ENCODE measurements around the gene STK32A. TPM values are rescaled to one million over a fixed set of nuclear protein-coding genes. Genes with fewer than 3 reads are reported as not detected.
A peak's percentile ranks its signal among the peaks of the same experiment; 100 is the strongest.

STK32A gene
- polyA plus RNA-seq (2012; ENCODE audit: missing spikeins), result not detected

- TF ChIP-seq POLR2AphosphoS5 (IDR thresholded peaks at IDR 0.05; ENCODE audit: low read depth, low read length) (no peak), POLR2A (IDR thresholded peaks at IDR 0.05; ENCODE audit: low read depth, low read length) (no peak), TAF1 (IDR thresholded peaks at IDR 0.05; ENCODE audit: borderline replicate concordance, low read depth, low read length) (no peak)
- no peak for FAIRE-seq
- no peak for DNase-seq (ENCODE audit: insufficient read length)
Observed at GRCh38 chr5:147234825-147235635, at the start of gene STK32A. STK32A (plus strand) TSS chr5:147235026; CDS start chr5:147239635, 4,609 bp downstream.

GRCh38 chr5:147187099-147187540 is 47.7 kb upstream of the STK32A start:
- TF ChIP-seq POLR2AphosphoS5 (IDR thresholded peaks at IDR 0.05; ENCODE audit: low read depth, low read length) (no peak), TAF1 (IDR thresholded peaks at IDR 0.05; ENCODE audit: borderline replicate concordance, low read depth, low read length) (no peak), POLR2A (IDR thresholded peaks at IDR 0.05; ENCODE audit: low read depth, low read length) (no peak)
- FAIRE-seq (no peak), DNase-seq (ENCODE audit: insufficient read length) (no peak)

GRCh38 chr5:147188200-147189108 is 46.4 kb upstream of the STK32A start:
- peak; percentile 87 for FAIRE-seq
- TF ChIP-seq POLR2AphosphoS5 (IDR thresholded peaks at IDR 0.05; ENCODE audit: low read depth, low read length) (no peak), POLR2A (IDR thresholded peaks at IDR 0.05; ENCODE audit: low read depth, low read length) (no peak), TAF1 (IDR thresholded peaks at IDR 0.05; ENCODE audit: borderline replicate concordance, low read depth, low read length) (no peak)
- DNase-seq (ENCODE audit: insufficient read length), result no peak

DNA sequence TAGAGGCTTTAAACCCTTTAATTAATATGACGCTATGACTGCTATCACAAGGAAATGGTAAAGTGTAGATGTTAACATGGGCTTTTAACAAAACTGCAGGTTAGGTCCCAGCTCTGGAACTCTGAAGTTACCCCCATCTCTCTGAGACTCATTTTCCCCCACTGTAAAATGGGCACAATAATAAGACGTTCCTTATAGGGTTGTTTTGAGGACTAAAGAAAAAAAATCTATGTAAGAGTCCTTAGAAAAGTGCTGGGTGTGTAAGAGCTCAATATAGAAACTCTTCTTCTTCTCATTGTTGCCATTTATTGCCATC is 45.8 kb upstream of the STK32A start:
- TF ChIP-seq TAF1 (IDR thresholded peaks at IDR 0.05; ENCODE audit: borderline replicate concordance, low read depth, low read length) (no peak), POLR2AphosphoS5 (IDR thresholded peaks at IDR 0.05; ENCODE audit: low read depth, low read length) (no peak), POLR2A (IDR thresholded peaks at IDR 0.05; ENCODE audit: low read depth, low read length) (no peak)
- FAIRE-seq (no peak), DNase-seq (ENCODE audit: insufficient read length) (no peak)

GRCh38 chr5:147190331-147190730 is 44.5 kb upstream of the STK32A start:
- FAIRE-seq (no peak), DNase-seq (ENCODE audit: insufficient read length) (no peak)
- no peak for TF ChIP-seq POLR2A (IDR thresholded peaks at IDR 0.05; ENCODE audit: low read depth, low read length)
- TF ChIP-seq POLR2AphosphoS5 (IDR thresholded peaks at IDR 0.05; ENCODE audit: low read depth, low read length), result no peak
- no peak for TF ChIP-seq TAF1 (IDR thresholded peaks at IDR 0.05; ENCODE audit: borderline replicate concordance, low read depth, low read length)

- TF ChIP-seq POLR2A (IDR thresholded peaks at IDR 0.05; ENCODE audit: low read depth, low read length) (no peak), POLR2AphosphoS5 (IDR thresholded peaks at IDR 0.05; ENCODE audit: low read depth, low read length) (no peak), TAF1 (IDR thresholded peaks at IDR 0.05; ENCODE audit: borderline replicate concordance, low read depth, low read length) (no peak)
- no peak for DNase-seq (ENCODE audit: insufficient read length)
- FAIRE-seq, result no peak
Observed at GRCh38 chr5:147193123-147193522, 41.7 kb upstream of the STK32A start.

DNA sequence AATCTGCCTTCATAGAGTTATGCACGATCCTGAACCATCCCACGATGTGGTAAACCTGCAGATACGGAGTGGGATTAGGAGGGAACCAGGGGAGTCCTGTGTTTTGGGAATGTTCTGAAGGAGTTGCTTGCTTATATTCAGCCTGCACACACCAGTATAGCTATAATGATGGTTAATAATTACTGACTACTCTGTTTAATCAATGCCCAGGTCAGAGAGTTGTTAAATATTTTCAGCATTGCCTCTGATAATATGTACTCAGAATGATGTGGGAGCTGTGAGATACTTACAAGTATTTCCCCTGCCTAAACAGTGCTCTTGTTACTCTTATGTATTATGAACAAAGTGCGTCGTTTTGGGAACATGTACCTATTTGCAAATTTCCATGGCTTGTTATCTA is 34.8 kb upstream of the STK32A start:
- DNase-seq (ENCODE audit: insufficient read length) (no peak), FAIRE-seq (no peak)
- TF ChIP-seq TAF1 (IDR thresholded peaks at IDR 0.05; ENCODE audit: borderline replicate concordance, low read depth, low read length) (no peak), POLR2AphosphoS5 (IDR thresholded peaks at IDR 0.05; ENCODE audit: low read depth, low read length) (no peak), POLR2A (IDR thresholded peaks at IDR 0.05; ENCODE audit: low read depth, low read length) (no peak)

DNA sequence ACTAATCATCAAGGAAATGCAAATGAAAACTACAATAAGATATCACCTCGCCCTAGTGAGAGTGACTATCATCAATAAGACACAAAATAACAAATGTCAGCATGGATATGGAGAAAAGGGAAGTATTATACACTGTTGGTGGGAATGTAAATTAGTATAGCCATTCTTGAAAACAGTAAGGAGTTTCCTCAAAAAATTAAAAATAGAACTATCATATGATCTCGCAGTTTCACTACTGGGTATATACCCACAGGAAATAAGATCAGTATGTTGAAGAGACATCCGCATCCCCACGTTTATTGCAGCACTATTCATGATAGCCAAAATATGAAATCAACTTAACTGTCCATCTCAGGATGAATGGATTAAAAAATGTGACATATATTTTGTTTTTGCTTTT is 31.6 kb upstream of the STK32A start:
- no peak for FAIRE-seq
- no peak for DNase-seq (ENCODE audit: insufficient read length)
- no peak for TF ChIP-seq POLR2A (IDR thresholded peaks at IDR 0.05; ENCODE audit: low read depth, low read length)
- TF ChIP-seq TAF1 (IDR thresholded peaks at IDR 0.05; ENCODE audit: borderline replicate concordance, low read depth, low read length), result no peak
- TF ChIP-seq POLR2AphosphoS5 (IDR thresholded peaks at IDR 0.05; ENCODE audit: low read depth, low read length), result no peak

GRCh38 chr5:147204576-147204975 is 30.2 kb upstream of the STK32A start:
- DNase-seq (ENCODE audit: insufficient read length) (no peak), FAIRE-seq (no peak)
- no peak for TF ChIP-seq TAF1 (IDR thresholded peaks at IDR 0.05; ENCODE audit: borderline replicate concordance, low read depth, low read length)
- TF ChIP-seq POLR2A (IDR thresholded peaks at IDR 0.05; ENCODE audit: low read depth, low read length), result no peak
- no peak for TF ChIP-seq POLR2AphosphoS5 (IDR thresholded peaks at IDR 0.05; ENCODE audit: low read depth, low read length)

DNA sequence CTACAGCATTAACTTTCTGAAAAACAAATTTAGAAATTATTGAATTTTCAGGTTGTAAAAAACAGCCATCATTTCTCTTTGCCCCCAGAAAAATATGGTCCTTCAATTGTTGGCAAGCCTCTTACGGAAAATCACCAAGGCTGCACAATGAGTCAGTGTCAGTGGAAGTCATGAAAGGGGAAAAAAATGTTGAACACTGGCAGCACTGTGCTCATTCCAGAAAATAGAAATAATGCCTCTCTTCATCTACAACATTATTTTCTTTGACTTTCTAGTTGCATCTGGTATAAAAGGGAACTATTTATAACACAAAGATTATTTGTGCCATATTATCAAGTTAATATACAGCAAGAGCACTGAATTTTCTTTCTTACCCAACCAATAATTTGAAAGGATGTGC is 26.7 kb upstream of the STK32A start:
- DNase-seq (ENCODE audit: insufficient read length), result no peak
- no peak for TF ChIP-seq TAF1 (IDR thresholded peaks at IDR 0.05; ENCODE audit: borderline replicate concordance, low read depth, low read length)
- TF ChIP-seq POLR2A (IDR thresholded peaks at IDR 0.05; ENCODE audit: low read depth, low read length), result no peak
- TF ChIP-seq POLR2AphosphoS5 (IDR thresholded peaks at IDR 0.05; ENCODE audit: low read depth, low read length), result no peak
- FAIRE-seq, result no peak

GRCh38 chr5:147216552-147217154 is 18.2 kb upstream of the STK32A start:
- TF ChIP-seq TAF1 (IDR thresholded peaks at IDR 0.05; ENCODE audit: borderline replicate concordance, low read depth, low read length) (no peak), POLR2A (IDR thresholded peaks at IDR 0.05; ENCODE audit: low read depth, low read length) (no peak), POLR2AphosphoS5 (IDR thresholded peaks at IDR 0.05; ENCODE audit: low read depth, low read length) (no peak)
- no peak for FAIRE-seq
- DNase-seq (ENCODE audit: insufficient read length), result no peak

All from GM12892 (cell line).